Gastrocnemius medialis (tissue), 4 donors: ENCODE data around the gene PRKCE. TPM values are rescaled to one million over a fixed set of nuclear protein-coding genes. Genes with fewer than 3 reads are reported as not detected.

ENCODE experiments used
- ATAC-seq, 2 donors: fragments of 150-250 bp; one replicate each; pipeline ENCODE4 v1.9.1; 2016
- DNase-seq, 2 donors: peaks; one replicate each; pipeline ENCODE4 v3.0.0-alpha.2; 2019
- H3K27ac ChIP-seq, 4 donors: fragments of 200-600 bp; sonication (generic); 1 replicate in 1 of 4; 2 replicates in 3 of 4; pipeline ENCODE4 v1.5.1; 2016 to 2018; ENCODE audit warnings: mild to moderate bottlenecking in 2 of 4, moderate library complexity in 1 of 4
- H3K27me3 ChIP-seq, 3 donors: fragments of 200-600 bp; sonication (generic) in 2 of 3; 1 replicate in 1 of 3; 2 replicates in 2 of 3; pipeline versions ENCODE4 v1.5.1 to v1.6.0; 2016 to 2019; ENCODE audit warnings: mild to moderate bottlenecking in 1 of 3, moderate library complexity in 1 of 3
- H3K36me3 ChIP-seq, 2 donors: fragments of 200-600 bp; sonication (generic) in 1 of 2; one replicate each; pipeline ENCODE4 v1.5.1; 2017 to 2018
- H3K4me1 ChIP-seq, 2 donors: fragments of 200-600 bp; sonication (generic) in 1 of 2; one replicate each; pipeline ENCODE4 v1.5.1; 2016 to 2017; ENCODE audit warnings: mild to moderate bottlenecking in 2 of 2
- H3K4me3 ChIP-seq, 4 donors: fragments of 200-600 bp; sonication (generic) in 3 of 4; 1 replicate in 1 of 4; 2 replicates in 3 of 4; pipeline ENCODE4 v1.5.1; 2016 to 2019; ENCODE audit warnings: mild to moderate bottlenecking in 2 of 4
- H3K9me3 ChIP-seq, 3 donors: fragments of 200-600 bp; sonication (generic) in 2 of 3; 1 replicate in 1 of 3; 2 replicates in 2 of 3; pipeline ENCODE4 v1.5.1; 2016 to 2019
- CTCF ChIP-seq, 5 experiments: fragments of 450-650 bp in 3 of 5; fragments of 200-600 bp in 2 of 5; sonication (generic) in 2 of 5; IDR thresholded peaks in 4 of 5; conservative IDR thresholded peaks in 1 of 5; 1 replicate in 4 of 5; 2 replicates in 1 of 5; pipeline ENCODE4 v1.5.1; 2016 to 2019; ENCODE audit warnings: antibody characterized with exemption in 5 of 5, mild to moderate bottlenecking in 3 of 5, moderate library complexity in 3 of 5
- POLR2A ChIP-seq, 2 donors: fragments of 450-650 bp; IDR thresholded peaks; one replicate each; pipeline ENCODE4 v1.6.1; 2017; ENCODE audit warnings: antibody characterized with exemption in 2 of 2, mild to moderate bottlenecking in 2 of 2, moderate library complexity in 2 of 2
- in situ Hi-C, 4 donors: fragments of 200-750 bp; cut with MboI; loops; one replicate each; pipeline versions ENCODE4 v1.15.0 to v1.8.0; 2017; ENCODE audit warnings: low sequenced_read_pairs in 4 of 4
- intact Hi-C: fragments of 100-400 bp; cut with DNase I; formaldehyde crosslinking; loops from one replicate; pipeline ENCODE4 v1.15.1; 2023; ENCODE audit warnings: low total_unique reads
- total RNA-seq, 4 donors: library from RNA; depleted of rRNA; stranded (reverse); fragments of >200 nt; gene quantifications; one replicate each; pipeline versions ENCODE4 v1.1.0 to v1.2.3, GENCODE V29; 2016

Gene PRKCE
- total RNA-seq, 4 donors from 2014 or later, result 5.8 to 28.9 (median 11.8) TPM

GRCh38 chr2:45941531-45942236 is 290.2 kb downstream of the PRKCE start:
- no peak for DNase-seq
- in situ Hi-C loops, result loop anchor here in 2 of 4 donors (25.0 kb wide), 1 partner anchor 154 kb away; no protein-coding TSS in a partner anchor

GRCh38 chr2:45942237-45942738 is 290.8 kb downstream of the PRKCE start:
- H3K4me3 ChIP-seq, result no peak overlapping the region
- H3K27ac ChIP-seq, result no peak overlapping the region
- peaks cover 15 to 16% of the 10 kb centered on the region in 2 donors for H3K4me1 ChIP-seq
- H3K9me3 ChIP-seq, result no peaks in the 10 kb centered on the region
- intact Hi-C loops, result no loop called here
- no peak for ATAC-seq
- DNase-seq, result no peak
- H3K27me3 ChIP-seq, result no peaks in the 10 kb centered on the region
- in situ Hi-C loops, result loop anchor here in 2 of 4 donors (25.0 kb wide), 1 partner anchor 155 kb away; no protein-coding TSS in a partner anchor
- H3K36me3 ChIP-seq, result no peaks in the 10 kb centered on the region
- TF ChIP-seq POLR2A (IDR thresholded peaks at IDR 0.05) (no peak), CTCF (IDR thresholded peaks at IDR 0.05 in 4 of 5, conservative IDR thresholded peaks at IDR 0.05 in 1 of 5) (no peak)

More at GRCh38 chr2:45941531-45942236, 290.2 kb downstream of the PRKCE start:
- Histone ChIP-seq H3K9me3 (no peaks in the 10 kb centered on the region), H3K36me3 (no peaks in the 10 kb centered on the region), H3K4me3 (no peak overlapping the region), H3K27ac (no peak overlapping the region), H3K27me3 (no peaks in the 10 kb centered on the region), H3K4me1 (peaks cover 15 to 16% of the 10 kb centered on the region in 2 donors)
- intact Hi-C loops, result no loop called here
- ATAC-seq, result no peak
- TF ChIP-seq POLR2A (IDR thresholded peaks at IDR 0.05), result no peak
- TF ChIP-seq CTCF (IDR thresholded peaks at IDR 0.05 in 4 of 5, conservative IDR thresholded peaks at IDR 0.05 in 1 of 5), result no peak

GRCh38 chr2:45943219-45944044 is 292.0 kb downstream of the PRKCE start:
- H3K4me1 ChIP-seq, result peaks cover 10 to 11% of the 10 kb centered on the region in 2 donors
- in situ Hi-C loops (loop anchor here in 2 of 4 donors (25.0 kb wide), 1 partner anchor 156 kb away; no protein-coding TSS in a partner anchor), intact Hi-C loops (no loop called here)
- H3K9me3 ChIP-seq, result no peaks in the 10 kb centered on the region
- ATAC-seq (no peak), DNase-seq (no peak)
- H3K27me3 ChIP-seq, result no peaks in the 10 kb centered on the region
- no peaks in the 10 kb centered on the region for H3K36me3 ChIP-seq
- no peak for TF ChIP-seq POLR2A (IDR thresholded peaks at IDR 0.05)
- no peak for TF ChIP-seq CTCF (IDR thresholded peaks at IDR 0.05 in 4 of 5, conservative IDR thresholded peaks at IDR 0.05 in 1 of 5)
- H3K27ac ChIP-seq, result no peak overlapping the region
- H3K4me3 ChIP-seq, result no peak overlapping the region

- in situ Hi-C loops (loop anchor here in 2 of 4 donors (25.0 kb wide), 1 partner anchor 157 kb away; no protein-coding TSS in a partner anchor), intact Hi-C loops (no loop called here)
- Histone ChIP-seq H3K36me3 (no peaks in the 10 kb centered on the region), H3K9me3 (no peaks in the 10 kb centered on the region), H3K4me3 (no peak overlapping the region), H3K4me1 (peaks cover 3 to 5% of the 10 kb centered on the region in 2 donors), H3K27me3 (no peaks in the 10 kb centered on the region), H3K27ac (no peak overlapping the region)
- no peak for ATAC-seq
- no peak for DNase-seq
- TF ChIP-seq POLR2A (IDR thresholded peaks at IDR 0.05) (no peak), CTCF (IDR thresholded peaks at IDR 0.05 in 4 of 5, conservative IDR thresholded peaks at IDR 0.05 in 1 of 5) (no peak)
These were observed 292.6 kb downstream of the PRKCE start for GRCh38 chr2:45944074-45944473.
